ENCODE measurements around the gene ZNRD2. TPM values are rescaled to one million over a fixed set of nuclear protein-coding genes. Genes with fewer than 3 reads are reported as not detected.
A peak's percentile ranks its signal among the peaks of the same experiment; 100 is the strongest.

ZNRD2 gene
- total RNA-seq, 1 experiment from 2014 or later: 66.8 TPM

DNA sequence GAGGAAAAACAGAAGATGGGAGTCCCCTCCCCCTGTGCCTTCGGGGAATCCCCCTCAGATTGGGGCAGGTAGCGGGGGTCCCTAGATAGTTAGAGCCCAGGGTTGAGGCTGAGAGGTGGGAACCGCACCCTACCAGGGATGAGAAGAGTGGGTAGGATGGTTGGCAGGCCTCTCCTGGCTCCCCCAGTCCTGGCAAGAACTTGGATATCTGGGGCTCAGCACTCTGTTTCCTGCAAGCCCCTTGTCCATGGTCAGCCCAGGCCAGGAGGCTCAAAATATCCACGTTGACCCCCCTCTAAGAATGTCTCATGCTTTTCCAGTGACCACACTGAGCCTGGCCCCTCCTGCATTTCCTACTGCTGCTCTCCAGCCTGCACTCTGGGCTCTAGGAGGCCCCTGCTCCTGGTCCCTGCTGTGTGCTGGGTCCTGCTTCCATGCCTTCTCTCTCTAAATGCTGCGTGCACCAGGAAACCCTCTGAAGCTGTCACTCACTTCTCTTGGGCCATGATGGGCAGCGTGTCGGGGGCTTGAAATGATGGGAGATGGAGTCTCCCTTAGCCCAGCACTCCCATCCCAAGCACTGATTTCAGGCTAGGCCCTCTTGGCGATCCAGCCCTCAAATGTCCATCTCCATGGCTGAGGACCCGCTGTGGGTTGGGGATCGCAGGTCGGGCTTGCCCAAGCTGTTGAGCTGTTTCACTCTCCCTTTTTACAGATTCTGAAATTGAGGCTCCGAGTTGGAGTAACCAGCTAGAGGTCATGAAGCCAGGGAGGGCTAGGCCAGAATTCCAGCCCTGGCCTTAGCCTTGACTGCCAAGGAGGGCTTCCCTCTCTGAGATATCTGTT, 41.7 kb downstream of the ZNRD2 start (continued):
- TF ChIP-seq, protein P1, sequence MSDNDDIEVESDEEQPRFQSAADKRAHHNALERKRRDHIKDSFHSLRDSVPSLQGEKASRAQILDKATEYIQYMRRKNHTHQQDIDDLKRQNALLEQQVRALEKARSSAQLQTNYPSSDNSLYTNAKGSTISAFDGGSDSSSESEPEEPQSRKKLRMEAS (IDR thresholded peaks at IDR 0.05): no peak
- no peak for TF ChIP-seq JUND (IDR thresholded peaks at IDR 0.05)
- no peak for TF ChIP-seq EZH2 (IDR thresholded peaks at IDR 0.05)
- no peak for TF ChIP-seq SIN3A (IDR thresholded peaks at IDR 0.05; ENCODE audit: low read depth)
- TF ChIP-seq CEBPB (IDR thresholded peaks at IDR 0.05; ENCODE audit: low read depth): no peak
- no peak for TF ChIP-seq CBX3 (IDR thresholded peaks at IDR 0.05; ENCODE audit: low read depth)
- TF ChIP-seq SRF (IDR thresholded peaks at IDR 0.05; ENCODE audit: low read depth): no peak
- TF ChIP-seq, protein P2, sequence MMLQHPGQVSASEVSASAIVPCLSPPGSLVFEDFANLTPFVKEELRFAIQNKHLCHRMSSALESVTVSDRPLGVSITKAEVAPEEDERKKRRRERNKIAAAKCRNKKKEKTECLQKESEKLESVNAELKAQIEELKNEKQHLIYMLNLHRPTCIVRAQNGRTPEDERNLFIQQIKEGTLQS (IDR thresholded peaks at IDR 0.05): no peak
- TF ChIP-seq ZFX (IDR thresholded peaks at IDR 0.05): no peak
- TF ChIP-seq FOSL1 (IDR thresholded peaks at IDR 0.05; ENCODE audit: low read depth): no peak
- TF ChIP-seq POLR2A (IDR thresholded peaks at IDR 0.05; ENCODE audit: borderline replicate concordance, extremely low read depth, insufficient read depth, insufficient read length): no peak

DNA sequence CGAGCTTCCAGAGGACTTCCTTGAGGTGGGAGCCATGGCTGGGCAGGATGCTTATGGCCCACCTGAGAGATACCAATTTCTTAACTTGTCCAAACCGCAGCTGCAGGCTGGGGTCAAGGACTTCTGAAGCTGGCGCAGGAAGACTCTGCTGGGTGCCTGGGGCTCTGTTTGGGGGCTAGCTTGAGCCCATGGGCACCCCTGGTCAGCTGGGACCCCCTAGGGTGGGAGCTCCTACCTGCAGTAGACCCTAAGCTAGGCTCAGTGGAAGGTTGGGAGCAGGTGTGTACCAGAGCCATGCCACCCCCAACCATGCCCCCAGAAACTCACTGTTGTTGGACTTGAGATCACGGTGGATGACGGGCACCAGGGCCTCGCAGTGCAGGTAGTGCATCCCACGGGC, 42.4 kb downstream of the ZNRD2 start:
- POLR2A ChIA-PET: no interaction called here
- H3K36me3 ChIP-seq (ENCODE audit: control insufficient read depth in 1 of 2, insufficient read depth in 2 of 2, low read length in 2 of 2): peaks cover 2 to 11% of the 10 kb centered on the region in 2 experiments; a peak in 2 of 4 replicates
- CTCF ChIA-PET: interaction anchor here (0.5 kb wide), 1 partner anchor 72 kb away, joined by 3 read pairs; no protein-coding TSS in a partner anchor
- no peaks in the 10 kb centered on the region for H3K27me3 ChIP-seq (ENCODE audit: insufficient read depth, low read length)
- no TSS peak for BruUV-seq (replicated peaks)
- RAD21 ChIA-PET (ENCODE audit: low non-redundant PET in 1 of 2, low total read pairs in 2 of 2, uncharacterized antibody in 2 of 2, unreplicated experiment in 2 of 2): no interaction called here
- no peak for TF ChIP-seq ZNF274 (IDR thresholded peaks at IDR 0.05; ENCODE audit: low read depth, low read length)
- no peak for TF ChIP-seq FOSL1 (IDR thresholded peaks at IDR 0.05; ENCODE audit: low read depth)
- TF ChIP-seq EZH2 (IDR thresholded peaks at IDR 0.05): no peak
- no peak for TF ChIP-seq CEBPB (IDR thresholded peaks at IDR 0.05; ENCODE audit: low read depth)
- no peak for TF ChIP-seq ZFX (IDR thresholded peaks at IDR 0.05)
- TF ChIP-seq ELF1 (IDR thresholded peaks at IDR 0.05; ENCODE audit: borderline replicate concordance, low read depth): no peak
- H3K9ac ChIP-seq (ENCODE audit: low read length): peak overlapping the region; percentile 84; the same call in 1 of the 2 replicates
- peak overlapping the region; percentile 67 for H3K4me2 ChIP-seq (ENCODE audit: low read length)
- H3K79me2 ChIP-seq (ENCODE audit: insufficient read depth, low read length): peaks cover 67% of the 10 kb centered on the region
- H2AFZ ChIP-seq (ENCODE audit: low read depth, low read length, poor library complexity, severe bottlenecking): no peak overlapping the region
- H3K4me1 ChIP-seq (ENCODE audit: control insufficient read depth in 1 of 2, insufficient read depth in 2 of 2, low read length in 2 of 2): peaks cover 10 to 58% of the 10 kb centered on the region in 2 experiments
- peak overlapping the region; percentile 50; the same call in 1 of the 2 replicates for H3K27ac ChIP-seq (ENCODE audit: low read depth, low read length)
- H4K20me1 ChIP-seq (ENCODE audit: insufficient read depth): no peaks in the 10 kb centered on the region
- ATAC-seq: no peak
- H3K9me2 ChIP-seq (ENCODE audit: insufficient read depth): no peaks in the 10 kb centered on the region
- peak overlapping the region; percentile 64 to 98 for H3K4me3 ChIP-seq (replicated peaks in 1 of 2; ENCODE audit: low read depth in 1 of 2, low read length in 2 of 2)
- no peaks in the 10 kb centered on the region for H3K9me3 ChIP-seq (ENCODE audit: control insufficient read depth in 1 of 2, insufficient read depth in 1 of 2, low read depth in 1 of 2, low read length in 2 of 2)
- DNase-seq (ENCODE audit: low read depth, low spot score): no peak
- intact Hi-C loops (cut with micrococcal nuclease): no loop called here
